Measurements from ENCODE around the gene SOX9.
A peak's percentile ranks its signal among the peaks of the same experiment; 100 is the strongest.

SOX9 gene

GRCh38 chr17:72120642-72121163 is at the start of gene SOX9:
TSS of gene SOX9 (plus strand) at chr17:72121020. CDS start at chr17:72121392, 372 bp downstream.
- peak; percentile 4 for DNase-seq

- DNase-seq = no peak
Measured at GRCh38 chr17:72071330-72071729, 49.5 kb upstream of the SOX9 start.

- no peak for DNase-seq
Measured at GRCh38 chr17:72075995-72076677, 44.7 kb upstream of the SOX9 start.

- DNase-seq = no peak
Measured at GRCh38 chr17:72076678-72077030, 44.2 kb upstream of the SOX9 start.

GRCh38 chr17:72077326-72077960 is 43.4 kb upstream of the SOX9 start:
- no peak for DNase-seq

- no peak for DNase-seq
Measured at GRCh38 chr17:72079700-72080099, 41.1 kb upstream of the SOX9 start.

GRCh38 chr17:72087876-72088275 is 32.9 kb upstream of the SOX9 start:
- no peak for DNase-seq

GRCh38 chr17:72089453-72089987 is 31.3 kb upstream of the SOX9 start:
- DNase-seq = no peak

GRCh38 chr17:72090108-72090507 is 30.7 kb upstream of the SOX9 start:
- DNase-seq = no peak

- DNase-seq = no peak
Measured at GRCh38 chr17:72092710-72093322, 28.0 kb upstream of the SOX9 start.

GRCh38 chr17:72093707-72094106 is 27.1 kb upstream of the SOX9 start:
- DNase-seq = no peak

GRCh38 chr17:72095316-72095715 is 25.5 kb upstream of the SOX9 start:
- no peak for DNase-seq

GRCh38 chr17:72097144-72097543 is 23.7 kb upstream of the SOX9 start:
- no peak for DNase-seq

- peak; percentile 17 for DNase-seq
Measured at GRCh38 chr17:72099919-72100318, 20.9 kb upstream of the SOX9 start.

- DNase-seq = no peak
Measured at GRCh38 chr17:72100470-72100869, 20.4 kb upstream of the SOX9 start.

GRCh38 chr17:72101526-72101925 is 19.3 kb upstream of the SOX9 start:
- no peak for DNase-seq

- DNase-seq = no peak
Measured at GRCh38 chr17:72102366-72102765, 18.5 kb upstream of the SOX9 start.

- no peak for DNase-seq
Measured at GRCh38 chr17:72104164-72104862, 16.5 kb upstream of the SOX9 start.

GRCh38 chr17:72104863-72105234 is 16.0 kb upstream of the SOX9 start:
- no peak for DNase-seq

- DNase-seq = no peak
Measured at GRCh38 chr17:72107100-72107499, 13.7 kb upstream of the SOX9 start.

- DNase-seq = no peak
Measured at GRCh38 chr17:72110231-72110941, 10.4 kb upstream of the SOX9 start.

GRCh38 chr17:72110942-72111318 is 9.9 kb upstream of the SOX9 start:
- no peak for DNase-seq
